OCI-LY7 (cell line): ENCODE measurements around the gene TOLLIP.

Experiments used
- CTCF ChIP-seq: fragments of 200-600 bp; sonication (generic); conservative IDR thresholded peaks from 2 replicates; pipeline ENCODE4 v1.5.1; 2014; ENCODE audit warnings: mild to moderate bottlenecking, antibody characterized with exemption, low read length, moderate library complexity, mixed read lengths
- EZH2phosphoT487 ChIP-seq: fragments of 200-600 bp; sonication (generic); IDR thresholded peaks from 2 replicates; pipeline ENCODE4 v1.6.1; 2018; ENCODE audit warnings: low read depth, borderline replicate concordance, mild to moderate bottlenecking, mixed run types, antibody characterized with exemption, low read length, moderate library complexity, mixed read lengths

DNA sequence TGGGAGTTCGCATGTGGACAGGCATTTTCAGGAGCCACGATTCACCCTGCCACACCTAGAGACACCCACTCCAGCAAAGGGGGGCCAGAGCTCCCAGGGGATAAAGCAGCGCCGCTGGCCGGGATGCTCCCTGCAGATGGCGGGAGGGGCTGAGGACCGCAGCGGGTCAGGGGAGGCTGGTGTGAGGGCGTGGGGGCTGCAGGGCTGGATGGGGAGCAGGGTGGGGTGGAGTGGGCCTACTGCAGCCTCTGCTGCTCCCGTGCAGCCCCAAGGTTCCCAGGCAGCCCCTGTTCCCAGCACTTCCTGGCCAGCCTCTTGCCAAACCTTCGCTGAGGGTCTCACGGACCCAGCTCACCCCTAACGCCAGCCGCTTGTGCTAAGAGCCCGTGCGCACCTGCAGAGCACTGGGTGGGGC, 73.5 kb downstream of the TOLLIP start:
- TF ChIP-seq CTCF = no peak
- TF ChIP-seq EZH2phosphoT487 = no peak
